Duodenal mucosa (tissue), 2 donors: ENCODE data around the gene TMEM116.
"Not testable (repeated sequence)": the region's sequence is repeated elsewhere in the genome, so short reads cannot be mapped to it uniquely, and the experiment has no call there.

Experiments
- H3K27ac ChIP-seq: one replicate; pipeline ENCODE4 v1.7.0; 2013; ENCODE audit warnings: low read depth, low read length
- H3K27me3 ChIP-seq, 2 donors: one replicate each; pipeline ENCODE4 v1.7.0; 2013; ENCODE audit warnings: low read length in 2 of 2, control low read depth in 1 of 2; ENCODE audit not compliant: insufficient read depth in 2 of 2, control insufficient read depth in 1 of 2
- H3K36me3 ChIP-seq, 2 donors: one replicate each; pipeline ENCODE4 v1.7.0; 2013; ENCODE audit warnings: low read length in 2 of 2, control low read depth in 1 of 2; ENCODE audit not compliant: insufficient read depth in 2 of 2, control insufficient read depth in 1 of 2
- H3K4me1 ChIP-seq, 2 donors: one replicate each; pipeline ENCODE4 v1.7.0; 2013; ENCODE audit warnings: low read length in 2 of 2, control low read depth in 1 of 2; ENCODE audit not compliant: insufficient read depth in 2 of 2, control insufficient read depth in 1 of 2
- H3K4me3 ChIP-seq, 2 donors: one replicate each; pipeline ENCODE4 v1.7.0; 2013; ENCODE audit warnings: low read length in 2 of 2, low read depth in 1 of 2
- H3K9ac ChIP-seq, 2 donors: one replicate each; pipeline ENCODE4 v1.7.0; 2013; ENCODE audit warnings: low read length in 2 of 2, low read depth in 1 of 2
- H3K9me3 ChIP-seq, 2 donors: one replicate each; pipeline ENCODE4 v1.7.0; 2013; ENCODE audit warnings: low read length in 2 of 2, control low read depth in 1 of 2; ENCODE audit not compliant: control insufficient read depth in 1 of 2

The TMEM116 gene

GRCh38 chr12:111978545-111978944 lies 34.4 kb downstream of the TMEM116 start:
- no peak overlapping the region for H3K27ac ChIP-seq
- no peaks in the 10 kb centered on the region for H3K9me3 ChIP-seq
- no peaks in the 10 kb centered on the region for H3K4me1 ChIP-seq
- H3K4me3 ChIP-seq = no peak overlapping the region
- no peaks in the 10 kb centered on the region for H3K36me3 ChIP-seq
- no peak overlapping the region for H3K9ac ChIP-seq
- H3K27me3 ChIP-seq = no peaks in the 10 kb centered on the region

GRCh38 chr12:111976860-111977259 lies 36.1 kb downstream of the TMEM116 start:
- Histone ChIP-seq H3K9ac (no peak overlapping the region), H3K27me3 (no peaks in the 10 kb centered on the region), H3K36me3 (no peaks in the 10 kb centered on the region), H3K4me1 (no peaks in the 10 kb centered on the region), H3K9me3 (no peaks in the 10 kb centered on the region), H3K27ac (no peak overlapping the region), H3K4me3 (no peak overlapping the region)

GRCh38 chr12:111976291-111976690 lies 36.7 kb downstream of the TMEM116 start:
- Histone ChIP-seq H3K27ac (no peak overlapping the region), H3K4me1 (no peaks in the 10 kb centered on the region), H3K9ac (no peak overlapping the region), H3K36me3 (no peaks in the 10 kb centered on the region), H3K27me3 (no peaks in the 10 kb centered on the region), H3K9me3 (no peaks in the 10 kb centered on the region), H3K4me3 (no peak overlapping the region)

- Histone ChIP-seq H3K9ac (no peak overlapping the region), H3K27ac (no peak overlapping the region), H3K36me3 (no peaks in the 10 kb centered on the region), H3K4me3 (no peak overlapping the region), H3K4me1 (no peaks in the 10 kb centered on the region), H3K27me3 (no peaks in the 10 kb centered on the region), H3K9me3 (peaks cover 3 to 7% of the 10 kb centered on the region in 2 donors)
Observed at GRCh38 chr12:111975161-111975931, 37.6 kb downstream of the TMEM116 start.

GRCh38 chr12:111971800-111972199 lies 41.2 kb downstream of the TMEM116 start:
- Histone ChIP-seq H3K9ac (no peak overlapping the region), H3K27ac (no peak overlapping the region), H3K9me3 (peaks cover 3 to 10% of the 10 kb centered on the region in 2 donors), H3K27me3 (no peaks in the 10 kb centered on the region), H3K4me3 (no peak overlapping the region), H3K4me1 (no peaks in the 10 kb centered on the region), H3K36me3 (no peaks in the 10 kb centered on the region)

GRCh38 chr12:111964935-111965334 lies 48.0 kb downstream of the TMEM116 start:
- H3K36me3 ChIP-seq = no peaks in the 10 kb centered on the region
- no peak overlapping the region for H3K9ac ChIP-seq
- no peaks in the 10 kb centered on the region for H3K9me3 ChIP-seq
- H3K27ac ChIP-seq = no peak overlapping the region
- no peak overlapping the region for H3K4me3 ChIP-seq
- no peaks in the 10 kb centered on the region for H3K27me3 ChIP-seq
- no peaks in the 10 kb centered on the region for H3K4me1 ChIP-seq

- not testable (repeated sequence) for H3K27me3 ChIP-seq, H3K36me3 ChIP-seq, H3K4me3 ChIP-seq, H3K9ac ChIP-seq, H3K27ac ChIP-seq, H3K4me1 ChIP-seq
- peaks cover 4 to 15% of the 10 kb centered on the region in 2 donors for H3K9me3 ChIP-seq
Observed at GRCh38 chr12:111959518-111959917, 53.4 kb downstream of the TMEM116 start.

GRCh38 chr12:111957224-111957623 lies 55.7 kb downstream of the TMEM116 start:
- not testable (repeated sequence) for H3K4me1 ChIP-seq, H3K36me3 ChIP-seq, H3K27me3 ChIP-seq, H3K4me3 ChIP-seq, H3K27ac ChIP-seq, H3K9ac ChIP-seq
- H3K9me3 ChIP-seq = peaks cover 4 to 16% of the 10 kb centered on the region in 2 donors

- no peaks in the 10 kb centered on the region for H3K36me3 ChIP-seq
- peaks cover 0 to 3% of the 10 kb centered on the region in 2 donors for H3K4me1 ChIP-seq
- H3K27ac ChIP-seq = no peak overlapping the region
- peaks cover 4 to 16% of the 10 kb centered on the region in 2 donors for H3K9me3 ChIP-seq
- H3K27me3 ChIP-seq = no peaks in the 10 kb centered on the region
- H3K9ac ChIP-seq = no peak overlapping the region
- H3K4me3 ChIP-seq = no peak overlapping the region
Observed at GRCh38 chr12:111954969-111955368, 58.0 kb downstream of the TMEM116 start.

- no peaks in the 10 kb centered on the region for H3K36me3 ChIP-seq
- no peak overlapping the region for H3K9ac ChIP-seq
- no peak overlapping the region for H3K27ac ChIP-seq
- H3K27me3 ChIP-seq = no peaks in the 10 kb centered on the region
- H3K4me3 ChIP-seq = no peak overlapping the region
- H3K4me1 ChIP-seq = peaks cover 0 to 3% of the 10 kb centered on the region in 2 donors
- peaks cover 4 to 16% of the 10 kb centered on the region in 2 donors for H3K9me3 ChIP-seq
Observed at GRCh38 chr12:111953455-111953854, 59.5 kb downstream of the TMEM116 start.
